GM19035 (cell line): ENCODE measurements around the gene CFAP157.

Source experiments
- ATAC-seq: cut with Tn5 transposase; IDR thresholded peaks from one replicate; pipeline ENCODE4 v1.9.1; 2021; ENCODE audit not compliant: unreplicated experiment

CFAP157 gene

DNA sequence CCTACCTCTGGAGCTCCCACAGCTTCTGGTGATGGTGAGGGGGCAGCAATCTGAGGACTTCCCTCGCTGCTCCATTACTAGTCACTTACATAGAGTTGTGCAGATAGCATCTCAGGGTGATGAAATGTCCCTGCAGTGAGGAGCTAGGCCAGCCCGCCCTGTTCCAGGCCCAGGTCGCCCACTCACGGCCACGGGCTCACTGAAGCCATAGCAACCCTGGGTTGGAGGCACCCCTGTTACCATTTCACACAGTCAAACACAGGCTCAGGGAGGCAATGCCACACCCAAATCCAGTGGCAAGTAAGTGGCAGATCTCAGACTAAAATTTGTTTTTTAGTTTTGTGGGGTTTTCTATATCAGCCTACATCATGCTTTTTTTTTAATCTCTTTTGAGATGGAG, 52.1 kb downstream of the CFAP157 start:
- ATAC-seq = no peak

DNA sequence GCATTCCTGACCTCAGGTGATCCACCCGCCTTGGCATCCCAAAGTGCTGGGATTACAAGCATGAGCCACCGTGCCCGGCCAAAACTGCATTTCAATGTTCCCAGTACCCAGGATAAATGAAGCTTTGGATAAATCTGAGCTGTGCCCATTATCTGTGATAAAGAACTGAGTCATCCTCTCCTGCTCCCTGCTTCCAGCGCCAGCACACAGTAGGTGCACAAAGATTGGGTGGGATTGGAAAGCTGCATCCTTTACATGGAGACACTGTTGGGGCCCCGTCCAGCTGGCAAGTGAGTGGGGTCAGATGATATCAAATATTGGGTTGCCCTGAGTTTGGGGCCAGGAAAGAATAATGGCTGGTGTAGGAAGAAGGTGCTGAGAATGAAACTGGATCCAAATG, 54.3 kb downstream of the CFAP157 start:
- ATAC-seq = no peak

DNA sequence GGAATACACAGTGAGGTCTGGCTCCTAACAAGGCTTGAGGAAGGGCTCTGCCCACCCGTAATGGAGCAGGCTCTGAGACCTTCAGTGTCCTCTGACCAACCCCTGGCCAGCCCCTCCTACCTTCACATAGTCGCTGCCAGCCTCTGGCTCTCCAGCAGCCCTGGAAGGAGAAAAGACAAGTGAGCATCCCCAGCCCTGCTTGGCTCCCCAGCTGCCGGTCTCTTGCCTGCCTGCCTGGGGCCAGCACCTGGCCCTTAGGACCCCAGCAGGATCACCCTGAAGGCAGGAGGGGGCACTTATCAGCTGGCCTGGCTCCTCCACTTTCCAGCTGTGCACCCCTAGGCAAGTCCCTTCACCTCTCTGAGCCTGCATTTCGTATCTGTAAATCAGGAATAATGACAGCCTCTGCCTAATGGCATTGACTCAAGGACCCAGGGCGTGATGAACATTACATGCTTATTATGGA, 54.7 kb downstream of the CFAP157 start:
- ATAC-seq = no peak

DNA sequence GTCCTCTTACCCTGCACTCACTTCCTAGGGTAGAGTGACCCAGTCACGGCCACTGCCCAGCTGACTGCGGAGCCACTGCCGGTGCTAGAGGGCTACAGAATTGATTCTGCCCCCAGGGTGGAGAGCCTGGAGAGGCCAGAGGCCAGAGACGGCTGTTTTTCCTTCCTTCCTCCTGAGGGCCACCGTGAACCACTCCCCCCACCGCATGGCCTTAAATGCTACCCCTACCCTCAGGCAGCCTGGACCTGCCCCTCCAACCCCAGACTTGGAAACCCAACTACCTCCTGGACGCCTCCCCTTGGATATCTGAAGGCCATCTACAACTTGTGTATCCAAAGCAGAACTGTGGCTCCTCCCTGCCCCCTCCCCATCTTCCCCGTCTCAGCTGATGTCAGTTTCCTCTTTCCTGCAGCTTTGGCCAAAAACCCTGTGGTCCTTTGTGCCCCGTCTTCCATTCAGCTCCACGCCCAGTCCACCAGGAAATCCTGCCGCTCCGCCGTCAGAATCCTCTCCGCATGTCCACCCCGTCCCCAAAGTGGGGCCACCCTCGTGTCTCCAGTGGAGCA, 55.4 kb downstream of the CFAP157 start:
- no peak for ATAC-seq

DNA sequence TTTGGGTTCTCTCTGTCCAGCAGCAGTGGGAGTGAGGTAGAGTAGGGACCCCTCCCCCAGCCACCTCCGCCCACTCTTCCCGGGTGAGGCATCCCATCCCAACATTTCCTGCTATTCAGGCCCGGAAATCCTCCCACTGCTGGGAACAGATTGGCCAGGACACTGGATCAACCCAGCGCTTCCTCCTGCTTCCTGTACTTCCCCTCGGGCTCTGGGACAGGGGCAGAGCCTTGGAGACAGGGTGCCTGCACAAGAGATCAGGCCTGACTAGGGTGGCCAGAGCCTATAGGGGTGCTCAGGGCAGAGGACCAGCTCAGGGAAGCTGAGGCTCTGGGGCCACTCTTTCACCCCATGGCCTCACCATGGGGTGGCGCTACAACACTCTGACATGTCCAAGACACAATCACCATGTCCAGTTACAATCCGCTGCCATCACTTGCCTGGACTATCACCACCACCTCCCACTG, 57.2 kb downstream of the CFAP157 start:
- ATAC-seq = no peak

DNA sequence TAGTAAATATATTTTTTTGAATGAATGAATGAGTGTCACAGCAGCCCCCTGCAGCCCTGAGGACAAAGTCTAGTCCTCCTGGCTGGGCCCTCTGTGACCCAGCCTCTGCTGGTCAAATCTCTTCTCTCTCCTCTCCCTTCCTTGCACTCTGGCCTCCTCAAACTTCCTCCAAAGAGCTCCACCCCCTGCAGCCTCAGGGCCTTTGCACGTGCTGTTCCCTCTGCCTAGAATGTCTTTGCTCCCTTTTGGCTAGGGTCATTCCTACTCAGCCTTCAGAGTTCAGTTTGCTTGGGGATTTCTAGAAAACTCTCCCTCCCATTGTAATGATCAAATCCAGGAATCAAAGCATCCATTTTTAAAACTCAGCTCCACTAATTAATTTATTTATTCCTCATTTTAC, 58.6 kb downstream of the CFAP157 start:
- ATAC-seq = no peak
